Fibroblast of lung (primary cell): ENCODE results near the gene CELF2. TPM values are rescaled to one million over a fixed set of nuclear protein-coding genes. Genes with fewer than 3 reads are reported as not detected.

Source experiments
- DNase-seq, 2 donors: peaks; one replicate each; pipeline versions ENCODE4 v3.0.0 to v3.0.0-alpha.2; 2010; ENCODE audit warnings: low read depth in 2 of 2
- H2AFZ ChIP-seq: 2 replicates; pipeline ENCODE4 v1.5.1; 2012; ENCODE audit warnings: low read length, control low read depth, inconsistent platforms
- H3K27ac ChIP-seq: 2 replicates; pipeline ENCODE4 v1.5.1; 2011; ENCODE audit warnings: low read length, control low read depth; ENCODE audit not compliant: insufficient read depth
- H3K27me3 ChIP-seq: 2 replicates; pipeline ENCODE4 v1.5.1; 2011; ENCODE audit warnings: mild to moderate bottlenecking, low read length; ENCODE audit not compliant: control insufficient read depth, insufficient read depth
- H3K36me3 ChIP-seq: 2 replicates; pipeline ENCODE4 v1.5.1; 2011; ENCODE audit warnings: low read length; ENCODE audit not compliant: control insufficient read depth, insufficient read depth
- H3K4me1 ChIP-seq: 2 replicates; pipeline ENCODE4 v1.5.1; 2011; ENCODE audit warnings: low read length; ENCODE audit not compliant: control insufficient read depth, insufficient read depth; ENCODE audit errors: extremely low read depth
- H3K4me2 ChIP-seq: 2 replicates; pipeline ENCODE4 v1.5.1; 2011; ENCODE audit warnings: low read length, control low read depth; ENCODE audit not compliant: insufficient read depth; ENCODE audit errors: extremely low read depth
- H3K4me3 ChIP-seq, 4 experiments: fragments of 200-600 bp in 1 of 4; sonication (generic) in 1 of 4; replicated peaks in 1 of 4; 2 replicates each; pipeline ENCODE4 v1.5.1; 2011 to 2016; ENCODE audit warnings: low read length in 4 of 4, low read depth in 3 of 4, mild to moderate bottlenecking in 3 of 4, control low read depth in 2 of 4, inconsistent platforms in 1 of 4, mixed read lengths in 1 of 4; ENCODE audit not compliant: insufficient read depth in 1 of 4; ENCODE audit errors: control extremely low read depth in 1 of 4
- H3K79me2 ChIP-seq: 2 replicates; pipeline ENCODE4 v1.5.1; 2012; ENCODE audit warnings: mild to moderate bottlenecking, low read length, inconsistent platforms; ENCODE audit not compliant: control insufficient read depth, insufficient read depth
- H3K9ac ChIP-seq: 2 replicates; pipeline ENCODE4 v1.5.1; 2011; ENCODE audit warnings: mild to moderate bottlenecking, low read length, control low read depth; ENCODE audit not compliant: insufficient read depth
- H3K9me3 ChIP-seq: 2 replicates; pipeline ENCODE4 v1.5.1; 2012; ENCODE audit warnings: low read depth, low read length; ENCODE audit not compliant: control insufficient read depth, insufficient read depth
- H4K20me1 ChIP-seq: 2 replicates; pipeline ENCODE4 v1.5.1; 2011; ENCODE audit warnings: low read length; ENCODE audit not compliant: control insufficient read depth, insufficient read depth; ENCODE audit errors: extremely low read depth
- CTCF ChIP-seq, 2 donors: IDR thresholded peaks in 1 of 2; conservative IDR thresholded peaks in 1 of 2; 1 replicate in 1 of 2; 2 replicates in 1 of 2; pipeline ENCODE4 v1.5.1; 2011 to 2012; ENCODE audit warnings: low read length in 2 of 2, control low read depth in 1 of 2, inconsistent platforms in 1 of 2, low read depth in 1 of 2, mild to moderate bottlenecking in 1 of 2
- EZH2 ChIP-seq: IDR thresholded peaks from 2 replicates; pipeline ENCODE4 v1.5.1; 2012; ENCODE audit warnings: low read length, control low read depth, mild to moderate bottlenecking; ENCODE audit errors: missing control alignments
- polyA plus RNA-seq, 2 donors: library from polyadenylated mRNA; depleted of rRNA in 1 of 2; stranded (reverse) in 1 of 2; unstranded in 1 of 2; fragments of >200 nt; gene quantifications; 2 replicates each; pipeline ENCODE4 v1.2.1, GENCODE V29; 2011 to 2012; ENCODE audit warnings: missing spikeins in 1 of 2
- total RNA-seq: library from RNA; depleted of rRNA; stranded (reverse); fragments of >200 nt; gene quantifications from 2 replicates; pipeline ENCODE4 v1.2.1, GENCODE V29; 2014

CELF2 gene
- total and polyA plus RNA-seq, 2 donors (not counting 1 experiment from before 2014, with no cell fraction given) = 16.9 to 25.1 TPM

GRCh38 chr10:11011436-11011835, 6.2 kb upstream of the CELF2 start:
- Histone ChIP-seq H3K4me2 (no peak overlapping the region), H3K36me3 (no peaks in the 10 kb centered on the region), H3K9ac (no peak overlapping the region), H3K4me1 (no peaks in the 10 kb centered on the region), H4K20me1 (no peaks in the 10 kb centered on the region), H3K27me3 (peaks cover 2% of the 10 kb centered on the region), H3K9me3 (no peaks in the 10 kb centered on the region), H2AFZ (no peak overlapping the region), H3K4me3 (no peak overlapping the region), H3K79me2 (no peaks in the 10 kb centered on the region), H3K27ac (no peak overlapping the region)
- no peak for DNase-seq
- no peak for TF ChIP-seq CTCF (conservative IDR thresholded peaks at IDR 0.05 in 1 of 2, IDR thresholded peaks at IDR 0.05 in 1 of 2; ENCODE audit: low read depth in 1 of 2, low read length in 2 of 2)

GRCh38 chr10:11011984-11012383, 5.7 kb upstream of the CELF2 start:
- TF ChIP-seq EZH2 = no peak
- no peaks in the 10 kb centered on the region for H3K9me3 ChIP-seq
- no peak overlapping the region for H3K9ac ChIP-seq
- H3K4me1 ChIP-seq = no peaks in the 10 kb centered on the region
- H3K27me3 ChIP-seq = peaks cover 2% of the 10 kb centered on the region
- no peak overlapping the region for H3K4me2 ChIP-seq
- no peak overlapping the region for H3K27ac ChIP-seq
- no peak for DNase-seq
- H3K36me3 ChIP-seq = no peaks in the 10 kb centered on the region
- no peaks in the 10 kb centered on the region for H3K79me2 ChIP-seq
- no peak overlapping the region for H2AFZ ChIP-seq
- no peak overlapping the region for H3K4me3 ChIP-seq
- H4K20me1 ChIP-seq = no peaks in the 10 kb centered on the region

- DNase-seq = no peak
- H2AFZ ChIP-seq = no peak overlapping the region
- TF ChIP-seq CTCF (conservative IDR thresholded peaks at IDR 0.05 in 1 of 2, IDR thresholded peaks at IDR 0.05 in 1 of 2; ENCODE audit: low read depth in 1 of 2, low read length in 2 of 2) (no peak), EZH2 (no peak)
- H3K36me3 ChIP-seq = no peaks in the 10 kb centered on the region
- no peak overlapping the region for H3K9ac ChIP-seq
- H3K27me3 ChIP-seq = peaks cover 5% of the 10 kb centered on the region
- H3K9me3 ChIP-seq = no peaks in the 10 kb centered on the region
- H4K20me1 ChIP-seq = no peaks in the 10 kb centered on the region
- H3K4me1 ChIP-seq = no peaks in the 10 kb centered on the region
- no peak overlapping the region for H3K27ac ChIP-seq
- H3K4me3 ChIP-seq = no peak overlapping the region
- H3K79me2 ChIP-seq = no peaks in the 10 kb centered on the region
- H3K4me2 ChIP-seq = no peak overlapping the region
Measured at GRCh38 chr10:11012421-11013295, 5.0 kb upstream of the CELF2 start.
